Adipocyte (in vitro differentiated cells): ENCODE data around the gene NAP1L1.

Experiments
- DNase-seq: peaks from one replicate; pipeline ENCODE4 v3.0.0-alpha.2; 2015; ENCODE audit warnings: low read depth
- H3K27me3 ChIP-seq: replicated peaks from 2 replicates; pipeline ENCODE4 v1.7.0; 2013; ENCODE audit warnings: mild to moderate bottlenecking, low read length, moderate library complexity; ENCODE audit not compliant: control insufficient read depth, insufficient read depth
- H3K36me3 ChIP-seq: 2 replicates; pipeline ENCODE4 v1.7.0; 2013; ENCODE audit warnings: low read length, mild to moderate bottlenecking, moderate library complexity; ENCODE audit not compliant: control insufficient read depth, insufficient read depth, severe bottlenecking
- H3K4me1 ChIP-seq: 2 replicates; pipeline ENCODE4 v1.7.0; 2013; ENCODE audit warnings: mild to moderate bottlenecking, low read length, moderate library complexity; ENCODE audit not compliant: control insufficient read depth, insufficient read depth
- H3K4me3 ChIP-seq: 2 replicates; pipeline ENCODE4 v1.7.0; 2013; ENCODE audit warnings: mild to moderate bottlenecking, low read length, moderate library complexity
- H3K9ac ChIP-seq: 2 replicates; pipeline ENCODE4 v1.7.0; 2013; ENCODE audit warnings: mild to moderate bottlenecking, low read length, moderate library complexity
- H3K9me3 ChIP-seq: 2 replicates; pipeline ENCODE4 v1.7.0; 2013; ENCODE audit warnings: mild to moderate bottlenecking, low read length, moderate library complexity; ENCODE audit not compliant: control insufficient read depth

Gene NAP1L1, protein sequence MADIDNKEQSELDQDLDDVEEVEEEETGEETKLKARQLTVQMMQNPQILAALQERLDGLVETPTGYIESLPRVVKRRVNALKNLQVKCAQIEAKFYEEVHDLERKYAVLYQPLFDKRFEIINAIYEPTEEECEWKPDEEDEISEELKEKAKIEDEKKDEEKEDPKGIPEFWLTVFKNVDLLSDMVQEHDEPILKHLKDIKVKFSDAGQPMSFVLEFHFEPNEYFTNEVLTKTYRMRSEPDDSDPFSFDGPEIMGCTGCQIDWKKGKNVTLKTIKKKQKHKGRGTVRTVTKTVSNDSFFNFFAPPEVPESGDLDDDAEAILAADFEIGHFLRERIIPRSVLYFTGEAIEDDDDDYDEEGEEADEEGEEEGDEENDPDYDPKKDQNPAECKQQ

DNA sequence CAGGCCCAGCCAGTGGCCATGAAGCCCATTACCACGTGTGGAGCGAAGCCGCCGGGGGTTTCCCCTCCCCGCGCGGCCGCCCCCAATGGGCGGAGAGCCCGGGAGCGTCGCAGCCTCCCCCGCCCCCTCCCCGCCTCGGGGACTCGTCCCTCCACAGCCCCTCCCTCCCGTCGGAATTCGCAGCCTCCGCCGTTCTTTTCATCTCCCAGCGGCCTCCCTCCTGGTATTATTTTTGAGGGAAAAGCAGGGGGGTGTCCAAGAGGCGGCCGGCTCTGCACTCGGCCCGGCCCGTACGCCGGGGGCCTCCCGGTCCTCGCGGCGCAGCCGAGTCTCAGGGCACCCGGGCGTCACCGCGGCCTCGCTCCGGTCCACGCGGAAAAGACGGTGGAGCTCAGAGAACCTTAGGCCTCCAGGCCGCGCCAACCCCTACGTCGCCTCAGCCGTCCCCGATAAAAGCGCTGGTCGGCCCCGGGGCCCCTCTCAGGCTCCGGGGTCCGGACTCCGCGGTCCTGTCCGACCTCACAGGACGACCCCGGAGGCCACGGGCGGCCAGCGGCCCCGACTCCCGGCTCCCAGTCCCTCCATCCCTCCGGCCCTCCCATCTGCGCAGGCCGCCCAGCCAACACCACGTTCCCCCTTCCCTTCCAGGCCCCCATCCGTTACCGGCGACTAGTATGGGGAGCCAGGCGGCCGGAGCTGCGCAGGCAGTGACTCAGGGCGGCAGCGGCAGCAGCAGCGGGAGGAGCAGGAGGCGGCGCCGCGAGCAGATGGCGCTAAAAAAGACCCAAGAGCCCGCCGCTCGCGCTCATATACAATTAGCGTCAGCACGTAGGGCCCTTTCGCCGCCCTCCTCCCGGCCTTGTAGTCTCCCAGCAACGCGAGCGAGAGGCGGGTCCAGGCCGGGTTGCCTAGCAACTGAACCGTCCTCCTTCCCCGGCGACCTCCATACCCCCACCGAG, at the start of gene NAP1L1:
NAP1L1 (minus strand) TSS at position 782 of the 959 bp plus-strand sequence. CDS start 10,466 bp downstream, outside the sequence.
- peaks cover 14% of the 10 kb centered on the region for H3K36me3 ChIP-seq
- peak; percentile 99 for DNase-seq
- H3K27me3 ChIP-seq: no peaks in the 10 kb centered on the region
- H3K4me3 ChIP-seq: peak within 1 kb of the TSS; percentile 95
- peak within 1 kb of the TSS; percentile 98 for H3K9ac ChIP-seq
- H3K9me3 ChIP-seq: peaks cover 1% of the 10 kb centered on the region
- H3K4me1 ChIP-seq: peaks cover 32% of the 10 kb centered on the region

DNA sequence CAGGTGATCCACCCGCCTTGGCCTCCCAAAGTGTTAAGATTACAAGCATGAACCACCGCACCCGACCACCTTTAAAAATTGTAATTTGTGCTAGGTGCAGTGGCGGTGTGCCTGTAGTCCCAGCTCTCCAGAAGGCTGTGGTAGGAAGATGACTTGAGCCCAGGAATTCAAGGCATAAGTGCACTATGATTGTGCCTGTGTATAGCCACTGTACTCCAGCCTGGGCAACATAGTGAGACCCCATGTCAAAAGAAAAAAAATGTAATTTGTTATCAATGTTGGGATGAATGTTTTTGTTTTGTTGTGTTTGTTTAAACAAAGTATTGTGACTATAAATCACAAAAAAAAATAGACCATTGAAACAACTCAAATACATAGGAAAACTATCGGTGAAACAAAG, 43.1 kb upstream of the NAP1L1 start:
- Histone ChIP-seq H3K4me3 (no peak overlapping the region), H3K27me3 (no peaks in the 10 kb centered on the region), H3K9ac (no peak overlapping the region), H3K36me3 (no peaks in the 10 kb centered on the region), H3K9me3 (no peaks in the 10 kb centered on the region), H3K4me1 (peaks cover 12% of the 10 kb centered on the region)
- no peak for DNase-seq

DNA sequence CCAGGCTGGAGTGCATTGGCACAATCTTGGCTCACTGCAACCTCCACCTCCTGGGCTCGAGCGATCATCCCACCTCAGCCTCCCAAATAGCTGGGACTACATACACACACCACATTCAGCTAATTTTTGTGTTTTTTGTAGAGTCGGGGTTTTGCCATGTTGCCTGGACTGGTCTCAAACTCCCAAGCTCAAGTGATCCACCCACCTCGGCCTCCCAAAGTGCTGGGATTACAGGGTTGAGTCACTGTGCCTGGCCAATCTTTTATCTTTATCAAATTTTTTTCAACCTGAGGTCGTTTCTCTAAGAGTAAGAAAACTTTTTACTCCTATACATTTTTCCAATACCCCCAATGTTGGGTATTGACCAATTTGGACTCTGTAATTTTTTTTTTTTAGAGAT, 40.0 kb upstream of the NAP1L1 start:
- Histone ChIP-seq H3K9me3 (no peaks in the 10 kb centered on the region), H3K27me3 (no peaks in the 10 kb centered on the region), H3K9ac (no peak overlapping the region), H3K4me1 (peaks cover 12% of the 10 kb centered on the region), H3K4me3 (no peak overlapping the region), H3K36me3 (no peaks in the 10 kb centered on the region)
- no peak for DNase-seq

DNA sequence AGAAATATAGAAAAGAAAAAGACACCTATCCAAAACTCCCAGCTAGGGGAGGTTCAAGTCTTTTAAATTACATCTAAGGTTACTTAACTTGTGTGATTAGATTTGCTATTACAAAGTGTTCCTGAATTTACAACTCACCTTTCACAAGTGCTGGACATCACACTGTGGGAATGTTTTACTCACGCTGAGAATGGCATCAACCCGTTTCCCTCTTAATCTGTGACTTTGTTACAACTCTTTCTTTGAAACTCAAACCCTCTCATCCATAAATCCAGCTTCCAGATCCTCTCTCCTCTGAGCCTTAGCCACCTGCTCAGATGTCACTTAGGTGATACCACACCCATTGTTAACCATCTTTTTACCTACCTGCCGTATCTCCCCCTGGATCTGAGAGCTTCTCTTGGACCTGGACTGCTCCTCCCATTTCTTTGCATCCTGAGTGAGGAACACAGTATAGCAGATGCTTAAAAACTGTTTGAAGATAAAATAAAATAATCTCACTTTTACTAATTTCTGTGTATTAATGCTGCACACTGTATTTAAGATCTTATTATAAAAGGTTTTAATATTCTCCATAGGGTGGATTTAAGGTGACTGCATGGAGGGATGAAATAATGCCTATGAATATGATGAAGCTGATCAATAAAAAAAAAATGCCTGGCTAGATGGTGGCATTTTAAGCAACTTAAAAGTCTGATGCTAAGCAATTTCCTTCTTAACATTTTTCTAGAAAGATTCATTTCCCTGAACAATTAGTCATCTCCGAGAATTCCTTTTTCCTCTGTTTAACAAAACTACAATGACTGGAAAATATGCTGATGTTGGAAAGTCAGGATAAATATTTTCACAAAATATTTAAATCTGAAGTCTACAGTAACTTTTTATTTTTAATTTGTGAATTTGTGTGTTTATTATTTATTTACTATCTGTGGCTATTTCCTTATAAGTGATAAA, 39.1 kb upstream of the NAP1L1 start:
- H3K9me3 ChIP-seq: no peaks in the 10 kb centered on the region
- peak; percentile 62 for DNase-seq
- H3K27me3 ChIP-seq: no peaks in the 10 kb centered on the region
- H3K4me1 ChIP-seq: peaks cover 12% of the 10 kb centered on the region
- no peak overlapping the region for H3K4me3 ChIP-seq
- peak overlapping the region; percentile 5 for H3K9ac ChIP-seq
- H3K36me3 ChIP-seq: no peaks in the 10 kb centered on the region

DNA sequence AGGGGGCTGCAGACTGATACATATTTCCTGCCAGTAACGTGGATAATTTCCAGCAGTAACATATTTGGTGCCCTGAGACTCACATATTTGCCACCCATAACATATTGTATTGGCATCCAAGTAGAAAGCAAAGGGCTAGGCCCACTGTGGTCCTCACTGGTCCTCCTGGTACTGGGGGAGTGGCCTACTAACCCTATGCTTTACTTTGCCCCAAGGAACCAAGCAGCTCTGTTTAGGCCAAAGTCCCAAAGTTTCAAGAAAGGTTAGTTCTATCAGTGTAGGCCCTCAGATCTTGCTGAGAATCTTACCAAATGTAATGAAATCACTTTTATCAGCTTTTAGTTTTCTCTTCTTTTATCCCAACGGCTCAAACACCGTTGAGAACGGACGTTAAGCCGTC, 35.4 kb upstream of the NAP1L1 start:
- Histone ChIP-seq H3K27me3 (no peaks in the 10 kb centered on the region), H3K9ac (no peak overlapping the region), H3K4me1 (peaks cover 12% of the 10 kb centered on the region), H3K4me3 (no peak overlapping the region), H3K9me3 (no peaks in the 10 kb centered on the region), H3K36me3 (no peaks in the 10 kb centered on the region)
- DNase-seq: no peak

DNA sequence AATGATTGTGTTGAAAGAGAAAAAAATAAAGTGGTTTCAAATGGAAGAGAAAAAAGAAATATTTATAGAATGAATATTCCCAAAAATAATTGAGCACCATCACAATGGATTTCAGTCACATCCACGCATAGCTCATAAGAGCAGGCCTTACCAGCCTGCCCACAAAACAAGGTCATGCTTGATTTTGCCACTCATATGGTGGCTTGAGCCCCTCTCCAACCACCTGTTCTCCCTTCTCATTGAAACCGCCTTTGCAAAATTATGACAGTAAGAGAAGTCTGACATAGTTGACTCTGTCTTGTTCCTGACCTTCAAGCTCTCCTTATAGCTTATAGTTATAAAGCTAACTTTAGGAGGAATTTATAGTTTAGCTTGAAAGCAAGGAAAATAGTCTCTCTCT, 33.3 kb upstream of the NAP1L1 start:
- no peak for DNase-seq

DNA sequence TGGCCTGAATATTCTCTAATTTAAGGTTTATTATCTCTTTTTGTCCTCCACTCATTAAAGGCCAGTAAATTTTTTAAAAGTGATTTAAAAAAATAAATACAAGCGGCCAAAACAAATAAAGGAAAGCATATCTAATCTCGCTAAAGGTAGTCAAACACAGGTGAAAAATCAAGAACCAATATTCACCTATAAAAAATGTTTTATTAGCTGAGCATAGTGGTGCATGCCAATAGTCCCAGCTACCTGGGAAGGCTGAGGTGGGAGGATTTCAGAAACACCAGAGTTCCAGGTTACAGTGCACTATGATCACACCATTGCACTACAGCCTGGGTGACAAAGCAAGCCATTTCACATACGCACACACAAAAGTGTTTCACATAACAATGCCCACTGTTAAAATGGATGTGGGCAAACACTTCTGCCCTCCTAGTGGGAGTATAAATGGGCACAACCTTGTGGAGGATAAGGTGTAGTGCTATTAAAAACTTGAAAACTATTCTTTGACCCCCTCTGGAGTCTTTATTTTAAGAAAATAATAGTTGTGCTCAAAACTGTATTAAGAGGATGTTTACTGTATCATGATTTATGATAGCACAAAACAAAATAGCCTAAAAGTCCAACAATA, 32.7 kb upstream of the NAP1L1 start:
- no peaks in the 10 kb centered on the region for H3K36me3 ChIP-seq
- DNase-seq: no peak

More for the DNA sequence above, 33.3 kb upstream of the NAP1L1 start:
- H3K9ac ChIP-seq: no peak overlapping the region
- H3K27me3 ChIP-seq: no peaks in the 10 kb centered on the region
- H3K4me3 ChIP-seq: no peak overlapping the region
- H3K4me1 ChIP-seq: peaks cover 10% of the 10 kb centered on the region
- H3K9me3 ChIP-seq: no peaks in the 10 kb centered on the region
- no peaks in the 10 kb centered on the region for H3K36me3 ChIP-seq

DNA sequence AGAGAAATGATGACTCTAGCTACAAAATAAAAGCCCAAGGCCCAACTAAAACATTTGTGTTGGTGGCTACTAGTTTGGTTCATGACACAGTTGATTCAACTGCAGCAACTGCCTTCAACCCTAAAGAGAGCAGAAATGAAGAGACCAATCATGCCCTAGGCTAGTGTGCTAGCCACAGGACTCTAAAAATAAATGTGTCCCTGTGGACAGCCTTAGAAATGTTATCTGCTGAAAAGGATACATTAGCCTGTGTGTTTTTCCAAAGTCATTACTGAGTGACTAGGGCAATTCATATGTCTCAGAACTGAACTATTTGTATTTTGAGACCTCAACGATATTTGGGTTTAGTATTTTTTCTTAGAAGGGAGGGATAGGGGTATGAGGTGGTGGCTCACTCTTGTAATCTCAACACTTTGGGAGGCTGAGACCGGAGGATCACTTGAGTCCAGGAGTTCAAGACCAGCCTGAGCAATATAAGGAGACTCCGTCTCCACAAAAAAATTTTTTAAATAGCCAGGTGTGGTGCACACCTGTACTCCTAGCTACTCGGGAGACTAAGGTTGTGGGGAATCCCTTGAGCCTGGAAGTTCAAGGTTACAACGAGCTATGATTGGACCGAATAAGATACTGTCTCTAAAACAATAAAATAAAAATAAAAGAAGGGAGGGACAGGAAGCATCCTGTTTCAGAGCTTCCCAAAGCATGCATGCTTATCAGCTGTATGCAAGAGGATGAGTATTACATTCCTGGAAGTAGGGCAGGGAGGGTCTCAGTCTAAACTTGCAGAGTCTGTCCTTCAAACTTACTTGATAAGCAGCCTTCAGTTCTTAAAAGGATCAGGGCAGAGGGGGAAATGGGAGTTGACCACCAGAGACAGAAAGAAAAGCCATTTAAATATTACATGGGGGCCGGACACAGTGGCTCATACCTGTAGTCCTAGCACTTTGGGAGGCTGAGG, 29.6 kb upstream of the NAP1L1 start:
- Histone ChIP-seq H3K9me3 (no peaks in the 10 kb centered on the region), H3K4me3 (no peak overlapping the region), H3K4me1 (peaks cover 10% of the 10 kb centered on the region), H3K9ac (no peak overlapping the region), H3K27me3 (no peaks in the 10 kb centered on the region), H3K36me3 (no peaks in the 10 kb centered on the region)
- DNase-seq: peak; percentile 16

More for the DNA sequence above, 32.7 kb upstream of the NAP1L1 start:
- peaks cover 10% of the 10 kb centered on the region for H3K4me1 ChIP-seq
- no peaks in the 10 kb centered on the region for H3K9me3 ChIP-seq
- H3K27me3 ChIP-seq: no peaks in the 10 kb centered on the region
- no peak overlapping the region for H3K9ac ChIP-seq
- no peak overlapping the region for H3K4me3 ChIP-seq

DNA sequence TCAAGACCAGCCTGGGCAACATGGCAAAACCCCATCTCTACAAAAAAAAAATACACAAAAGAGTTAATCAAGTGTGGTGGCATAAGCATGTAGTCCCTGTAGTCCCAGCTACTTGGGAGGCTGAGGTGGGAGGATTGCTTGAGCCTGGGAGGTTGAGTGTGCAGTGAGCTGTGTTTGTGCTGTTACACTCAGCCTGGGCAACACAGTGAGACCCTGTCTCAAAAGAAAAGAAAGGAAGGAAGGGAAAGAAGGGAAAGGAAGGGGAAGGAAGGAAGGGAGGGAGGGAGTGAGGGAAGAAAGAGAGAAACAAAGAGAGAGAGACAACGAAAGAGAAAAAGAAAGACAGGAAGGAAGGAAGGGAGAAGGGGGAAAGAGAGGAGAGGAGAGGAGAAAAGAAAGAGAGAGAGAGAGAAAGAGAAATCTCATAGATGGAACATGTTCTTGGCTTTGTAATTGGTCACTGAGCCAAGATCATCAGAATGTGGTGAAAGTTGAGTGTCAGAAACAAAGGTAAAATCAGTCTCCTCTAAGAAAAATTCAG, 26.8 kb upstream of the NAP1L1 start:
- Histone ChIP-seq H3K36me3 (no peaks in the 10 kb centered on the region), H3K27me3 (no peaks in the 10 kb centered on the region), H3K4me1 (peaks cover 19% of the 10 kb centered on the region), H3K4me3 (no peak overlapping the region), H3K9me3 (no peaks in the 10 kb centered on the region), H3K9ac (no peak overlapping the region)
- DNase-seq: no peak
